GM23338 (cell line): ENCODE results near the gene EIF3L.

Experiments
- POLR2AphosphoS5 ChIP-seq: IDR thresholded peaks from 2 replicates; pipeline ENCODE4 v1.6.1; 2016; ENCODE audit warnings: antibody characterized with exemption, low read depth
- TF ChIP-seq, protein P1 (sequence below), 2 experiments: fragments of 200-600 bp in 1 of 2; sonication (generic) in 1 of 2; conservative IDR thresholded peaks; 2 replicates each; pipeline versions ENCODE4 v1.5.1 to v1.6.1; 2016 to 2017; ENCODE audit warnings: antibody characterized with exemption in 2 of 2, low read depth in 2 of 2, mild to moderate bottlenecking in 2 of 2, moderate library complexity in 1 of 2

DNA sequence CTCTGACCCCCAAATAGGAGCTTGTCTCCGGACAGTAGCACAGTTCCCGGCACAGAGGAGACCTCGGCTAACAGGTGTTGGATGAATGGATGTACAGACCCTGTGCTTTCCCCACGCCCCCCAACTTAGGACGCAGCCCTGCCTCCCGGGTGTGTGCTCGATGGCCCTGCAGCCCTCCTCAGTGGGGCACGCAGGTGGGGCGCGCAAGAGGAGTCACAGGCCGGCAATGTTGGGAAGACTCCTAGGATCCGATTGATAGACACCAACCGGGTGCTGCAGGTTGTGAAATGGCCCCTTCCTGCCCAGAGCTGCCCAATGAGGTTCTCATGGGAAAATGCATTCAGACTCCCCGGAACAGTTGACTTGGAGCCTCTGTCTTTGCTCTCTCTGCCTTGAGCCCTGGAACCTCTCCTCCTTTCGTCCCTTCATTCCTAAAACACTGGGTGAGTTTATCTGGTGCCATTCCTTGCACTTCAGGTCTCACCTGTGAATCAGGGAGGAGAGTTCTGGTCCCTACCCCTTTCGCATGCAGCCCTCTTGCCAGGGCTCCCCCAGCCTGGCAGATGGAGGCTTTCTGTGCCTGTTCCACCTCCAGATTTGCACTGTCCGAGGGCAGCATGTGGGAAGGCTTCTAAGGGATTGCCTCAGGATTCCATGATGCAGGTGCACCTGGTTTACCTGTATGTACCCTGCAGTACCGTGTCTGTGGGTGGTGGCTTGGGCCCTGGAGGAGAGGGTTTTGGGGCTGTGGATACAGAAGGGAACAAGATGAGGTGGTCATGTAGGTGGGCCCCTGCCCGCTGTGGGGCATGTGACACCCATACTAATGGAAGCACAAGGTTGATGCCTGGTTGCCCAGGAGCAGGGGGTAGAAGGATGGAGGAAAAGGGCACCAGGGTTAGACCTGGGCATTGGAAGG is 58.1 kb downstream of the EIF3L start:
- no peak for TF ChIP-seq POLR2AphosphoS5
- TF ChIP-seq, protein P1, sequence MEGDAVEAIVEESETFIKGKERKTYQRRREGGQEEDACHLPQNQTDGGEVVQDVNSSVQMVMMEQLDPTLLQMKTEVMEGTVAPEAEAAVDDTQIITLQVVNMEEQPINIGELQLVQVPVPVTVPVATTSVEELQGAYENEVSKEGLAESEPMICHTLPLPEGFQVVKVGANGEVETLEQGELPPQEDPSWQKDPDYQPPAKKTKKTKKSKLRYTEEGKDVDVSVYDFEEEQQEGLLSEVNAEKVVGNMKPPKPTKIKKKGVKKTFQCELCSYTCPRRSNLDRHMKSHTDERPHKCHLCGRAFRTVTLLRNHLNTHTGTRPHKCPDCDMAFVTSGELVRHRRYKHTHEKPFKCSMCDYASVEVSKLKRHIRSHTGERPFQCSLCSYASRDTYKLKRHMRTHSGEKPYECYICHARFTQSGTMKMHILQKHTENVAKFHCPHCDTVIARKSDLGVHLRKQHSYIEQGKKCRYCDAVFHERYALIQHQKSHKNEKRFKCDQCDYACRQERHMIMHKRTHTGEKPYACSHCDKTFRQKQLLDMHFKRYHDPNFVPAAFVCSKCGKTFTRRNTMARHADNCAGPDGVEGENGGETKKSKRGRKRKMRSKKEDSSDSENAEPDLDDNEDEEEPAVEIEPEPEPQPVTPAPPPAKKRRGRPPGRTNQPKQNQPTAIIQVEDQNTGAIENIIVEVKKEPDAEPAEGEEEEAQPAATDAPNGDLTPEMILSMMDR (conservative IDR thresholded peaks at IDR 0.05; ENCODE audit: low read depth in 2 of 2), result no peak
